HG03558 (cell line): ENCODE measurements around the gene SYNDIG1.

Source experiments
- ATAC-seq: cut with Tn5 transposase; IDR thresholded peaks from one replicate; pipeline ENCODE4 v1.9.1; 2021; ENCODE audit warnings: moderate number of reproducible peaks; ENCODE audit not compliant: unreplicated experiment; ENCODE audit errors: extremely low read depth

SYNDIG1 gene

DNA sequence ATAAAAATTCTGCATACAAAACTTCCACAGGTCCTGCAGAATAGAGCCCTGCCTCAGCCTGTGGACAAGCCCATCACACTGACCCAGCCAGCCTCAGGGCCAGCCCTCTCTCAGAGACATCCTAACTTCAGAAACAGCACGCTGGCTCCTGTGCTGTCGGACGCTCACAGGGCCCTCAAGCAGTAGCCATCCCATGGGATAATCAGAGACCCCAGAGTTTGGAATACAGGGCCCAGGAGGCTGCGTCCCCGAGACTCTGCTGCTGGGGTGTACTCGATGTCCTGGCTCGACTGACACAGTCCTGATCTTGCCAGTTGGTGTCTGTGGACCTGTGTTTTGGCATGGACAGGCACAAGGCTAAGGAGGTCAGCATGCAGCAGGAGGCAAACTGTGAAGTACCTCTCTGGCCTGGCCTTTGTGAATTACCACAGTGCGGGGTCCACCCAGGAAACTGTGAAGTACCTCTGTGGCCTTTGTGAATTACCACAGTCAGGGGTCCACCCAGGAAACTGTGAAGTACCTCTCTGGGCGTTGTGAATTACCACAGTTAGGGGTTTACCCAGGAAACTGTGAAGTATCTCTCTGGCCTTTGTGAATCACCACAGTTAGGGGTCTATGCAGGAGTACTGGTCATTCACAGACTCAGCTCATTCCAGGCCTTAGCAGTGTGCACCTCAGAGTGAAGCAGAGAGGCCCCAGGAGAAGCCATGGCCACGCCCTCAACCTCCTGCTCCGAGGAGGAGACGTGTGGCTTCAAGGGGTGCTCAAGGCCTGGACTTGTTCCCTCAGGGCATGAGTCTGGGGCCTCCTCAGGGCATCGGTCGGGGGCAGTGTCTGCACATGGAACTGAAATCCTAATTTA lies 212.4 kb downstream of the SYNDIG1 start:
- no peak for ATAC-seq

- ATAC-seq = no peak
Measured at GRCh38 chr20:24682496-24682985, 213.1 kb downstream of the SYNDIG1 start.

GRCh38 chr20:24683676-24684075 lies 214.2 kb downstream of the SYNDIG1 start:
- no peak for ATAC-seq

- no peak for ATAC-seq
Measured at GRCh38 chr20:24684421-24684871, 215.0 kb downstream of the SYNDIG1 start.

- ATAC-seq = no peak
Measured at GRCh38 chr20:24684956-24685691, 215.7 kb downstream of the SYNDIG1 start.

- no peak for ATAC-seq
Measured at GRCh38 chr20:24685736-24686135, 216.3 kb downstream of the SYNDIG1 start.

DNA sequence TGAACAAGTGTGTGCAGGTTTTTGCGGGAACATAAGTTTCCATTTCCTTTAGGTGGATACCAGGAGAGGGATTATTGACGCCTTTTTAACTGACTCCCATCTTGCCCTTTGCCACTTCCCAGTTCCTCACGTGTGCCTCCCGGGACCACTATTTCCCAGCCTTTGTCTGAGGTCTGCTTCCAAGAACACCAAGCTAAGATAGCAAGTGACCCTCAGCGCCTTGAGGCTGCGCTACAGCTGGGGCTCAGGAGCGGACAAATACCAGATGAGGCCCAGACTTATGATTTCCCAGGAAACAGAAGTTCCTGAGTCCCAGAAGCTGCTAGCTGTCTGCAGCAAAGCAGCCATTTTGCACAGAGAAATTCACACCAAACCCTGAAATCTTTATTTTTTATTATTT lies 216.7 kb downstream of the SYNDIG1 start:
- no peak for ATAC-seq

- ATAC-seq = no peak
Measured at GRCh38 chr20:24690408-24690807, 221.0 kb downstream of the SYNDIG1 start.

- no peak for ATAC-seq
Measured at GRCh38 chr20:24691901-24692351, 222.5 kb downstream of the SYNDIG1 start.

- ATAC-seq = no peak
Measured at GRCh38 chr20:24692446-24693200, 223.2 kb downstream of the SYNDIG1 start.

GRCh38 chr20:24693466-24694156 lies 224.2 kb downstream of the SYNDIG1 start:
- no peak for ATAC-seq

- ATAC-seq = no peak
Measured at GRCh38 chr20:24694157-24694726, 224.8 kb downstream of the SYNDIG1 start.

DNA sequence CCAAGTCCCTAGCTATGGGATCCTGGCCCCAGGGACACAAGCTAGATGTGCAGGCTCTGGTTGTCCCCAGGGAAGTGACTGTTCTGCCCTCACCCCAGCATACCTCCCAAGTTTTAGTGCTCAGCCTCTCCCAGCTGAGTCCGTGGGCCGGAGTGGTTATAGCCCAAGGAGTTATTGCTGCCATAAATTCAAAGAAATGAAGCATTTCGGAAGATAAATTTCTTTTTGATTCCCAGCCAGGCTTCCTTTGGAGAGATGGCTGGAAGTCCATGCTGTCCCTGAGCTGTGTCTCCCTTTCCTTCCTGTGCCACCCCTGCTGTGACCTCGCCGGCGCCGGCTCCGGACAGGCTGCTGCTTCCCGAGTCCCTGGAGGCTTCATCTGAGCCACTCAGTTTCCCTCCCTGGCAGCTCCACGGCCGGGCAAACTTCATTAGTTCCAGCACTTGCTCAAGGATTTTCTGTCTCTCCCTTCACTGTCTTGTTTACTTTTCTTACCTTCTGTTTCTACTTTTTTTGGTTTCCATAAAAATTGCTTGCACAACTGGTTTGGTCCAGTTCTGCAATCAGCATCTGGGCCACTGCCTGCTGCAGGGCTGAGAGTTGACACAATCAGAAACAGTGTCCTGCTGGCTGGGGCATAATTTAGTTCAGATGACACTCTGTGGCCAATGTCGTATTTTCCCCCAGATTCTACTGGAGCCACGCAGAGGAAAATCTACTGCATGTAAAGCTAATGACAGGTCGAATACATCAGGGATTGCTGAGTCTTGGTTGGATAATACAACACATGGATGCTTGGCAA lies 225.5 kb downstream of the SYNDIG1 start:
- no peak for ATAC-seq

DNA sequence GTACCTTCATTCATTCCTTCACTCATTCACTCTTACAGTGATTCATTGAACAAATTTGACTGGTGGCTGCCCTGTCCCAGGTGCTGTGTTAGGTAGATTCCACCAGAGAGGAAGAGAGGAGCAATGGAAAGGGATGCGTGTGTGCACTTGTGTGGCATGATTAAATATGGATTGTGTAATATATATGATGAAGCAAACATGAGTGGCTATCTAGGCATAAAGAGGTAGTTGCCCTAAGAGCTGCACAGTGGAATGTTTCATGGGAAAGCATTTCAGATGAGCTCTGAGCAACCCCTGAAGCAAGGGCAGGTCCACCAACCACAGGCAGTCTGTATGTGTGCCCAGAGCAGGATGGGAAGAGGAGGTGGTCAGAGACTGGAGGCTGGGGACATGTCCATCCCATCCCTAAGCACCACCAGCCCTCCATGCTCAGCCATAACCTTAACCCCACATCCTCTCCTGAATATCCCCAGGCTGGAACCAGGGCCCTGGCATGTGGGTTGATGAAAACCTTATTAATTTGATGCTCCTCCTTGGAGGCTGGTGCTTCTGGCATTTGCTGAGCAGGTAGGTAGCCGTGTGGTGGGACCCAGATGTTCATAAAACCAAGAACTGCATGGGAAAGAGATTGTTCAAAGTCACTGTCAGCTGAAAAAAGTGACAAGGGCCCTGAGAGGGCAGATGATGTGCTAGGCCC lies 226.2 kb downstream of the SYNDIG1 start:
- ATAC-seq = no peak

- no peak for ATAC-seq
Measured at GRCh38 chr20:24696396-24696795, 227.0 kb downstream of the SYNDIG1 start.

- ATAC-seq = no peak
Measured at GRCh38 chr20:24697411-24697810, 228.0 kb downstream of the SYNDIG1 start.

DNA sequence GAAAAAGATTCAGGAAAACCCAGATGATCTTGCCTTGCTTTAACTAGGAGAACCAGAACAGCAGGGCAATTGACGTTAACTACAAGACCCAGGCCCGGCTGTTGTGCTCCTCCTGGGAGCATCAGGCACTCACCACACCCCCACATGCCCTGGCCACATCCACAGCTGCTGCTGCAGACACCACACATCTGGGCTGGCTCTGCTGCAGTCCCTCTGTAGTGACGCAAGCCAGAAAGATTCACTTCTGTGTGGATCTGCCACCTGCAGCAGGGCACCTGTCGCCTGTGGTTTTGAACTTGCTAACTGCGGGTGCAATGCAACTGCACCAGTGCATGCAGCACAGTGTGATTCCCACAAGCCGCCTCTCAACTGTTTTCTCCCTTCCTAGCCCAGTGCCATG lies 228.8 kb downstream of the SYNDIG1 start:
- no peak for ATAC-seq

DNA sequence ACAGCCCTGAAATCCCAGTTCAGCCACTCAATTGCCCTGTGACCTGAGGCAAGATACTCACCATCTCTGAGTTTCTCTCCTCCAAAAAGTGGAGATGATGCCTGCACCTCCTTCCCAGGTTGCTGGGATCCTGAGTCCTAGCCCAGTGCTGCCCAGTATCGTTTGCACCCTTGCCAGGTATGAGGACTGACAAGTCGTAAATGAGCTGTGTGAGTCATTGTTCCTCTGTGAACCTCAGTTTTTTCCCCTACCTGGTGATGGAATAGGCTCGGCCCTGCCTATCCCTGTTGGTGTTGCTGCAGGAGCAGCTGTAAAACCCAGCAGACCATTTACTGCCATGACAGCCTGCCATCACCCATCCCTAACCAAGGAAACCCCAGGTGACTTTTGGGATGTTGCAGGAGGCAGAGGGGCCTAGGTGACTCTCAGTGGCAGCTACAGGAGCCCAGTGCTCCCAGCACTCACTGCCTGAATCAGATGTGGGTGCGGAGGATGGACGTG lies 229.3 kb downstream of the SYNDIG1 start:
- no peak for ATAC-seq
